ENCODE measurements around the gene MTIF3. TPM values are rescaled to one million over a fixed set of nuclear protein-coding genes. Genes with fewer than 3 reads are reported as not detected.
A peak's percentile ranks its signal among the peaks of the same experiment; 100 is the strongest.

MTIF3 gene
- total RNA-seq, 1 experiment from 2014 or later = 42.0 TPM

DNA sequence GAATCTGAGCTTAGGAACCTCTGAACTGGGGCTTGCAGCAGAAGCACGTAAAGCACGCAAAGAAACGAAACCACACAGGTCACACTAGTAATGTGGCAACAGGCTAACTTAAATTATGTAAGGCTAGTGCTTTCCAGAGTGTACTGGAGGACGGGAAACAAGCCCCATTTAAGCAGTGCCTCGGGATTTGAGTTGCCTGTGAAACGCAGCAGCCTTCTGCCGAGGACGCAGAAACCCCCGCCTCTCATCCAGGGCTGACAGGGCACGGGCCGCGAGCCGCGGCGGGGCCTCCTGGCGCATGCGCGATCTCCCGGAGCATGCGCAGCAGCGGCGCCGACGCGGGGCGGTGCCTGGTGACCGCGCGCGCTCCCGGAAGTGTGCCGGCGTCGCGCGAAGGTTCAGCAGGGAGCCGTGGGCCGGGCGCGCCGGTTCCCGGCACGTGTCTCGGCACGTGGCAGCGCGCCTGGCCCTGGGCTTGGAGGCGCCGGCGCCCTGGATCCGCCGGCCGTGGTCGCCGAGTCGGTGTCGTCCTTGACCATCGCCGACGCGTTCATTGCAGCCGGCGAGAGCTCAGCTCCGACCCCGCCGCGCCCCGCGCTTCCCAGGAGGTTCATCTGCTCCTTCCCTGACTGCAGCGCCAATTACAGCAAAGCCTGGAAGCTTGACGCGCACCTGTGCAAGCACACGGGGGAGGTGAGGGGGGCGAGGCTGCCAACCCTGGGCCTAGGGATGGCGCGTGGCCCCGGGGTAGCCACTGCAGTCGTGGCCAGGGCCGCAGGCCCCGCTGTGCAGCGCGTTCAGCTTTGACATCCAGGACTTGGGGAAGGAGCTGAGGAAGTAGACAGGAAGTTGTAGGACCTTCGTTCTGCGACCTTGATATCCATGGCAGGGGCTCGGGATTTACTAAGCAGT, 25.9 kb downstream of the MTIF3 start, which contains the start of gene GTF3A (continued):
- no peak; the same call in 1 of the 2 replicates for TF ChIP-seq ZNF281 (CRISPR knock-in tag; IDR thresholded peaks at IDR 0.05)
- TF ChIP-seq ETV6 (CRISPR knock-in tag; IDR thresholded peaks at IDR 0.05) = peak; percentile 99
- TF ChIP-seq ZNF416 (CRISPR knock-in tag; IDR thresholded peaks at IDR 0.05) = no peak
- TF ChIP-seq, protein P1, sequence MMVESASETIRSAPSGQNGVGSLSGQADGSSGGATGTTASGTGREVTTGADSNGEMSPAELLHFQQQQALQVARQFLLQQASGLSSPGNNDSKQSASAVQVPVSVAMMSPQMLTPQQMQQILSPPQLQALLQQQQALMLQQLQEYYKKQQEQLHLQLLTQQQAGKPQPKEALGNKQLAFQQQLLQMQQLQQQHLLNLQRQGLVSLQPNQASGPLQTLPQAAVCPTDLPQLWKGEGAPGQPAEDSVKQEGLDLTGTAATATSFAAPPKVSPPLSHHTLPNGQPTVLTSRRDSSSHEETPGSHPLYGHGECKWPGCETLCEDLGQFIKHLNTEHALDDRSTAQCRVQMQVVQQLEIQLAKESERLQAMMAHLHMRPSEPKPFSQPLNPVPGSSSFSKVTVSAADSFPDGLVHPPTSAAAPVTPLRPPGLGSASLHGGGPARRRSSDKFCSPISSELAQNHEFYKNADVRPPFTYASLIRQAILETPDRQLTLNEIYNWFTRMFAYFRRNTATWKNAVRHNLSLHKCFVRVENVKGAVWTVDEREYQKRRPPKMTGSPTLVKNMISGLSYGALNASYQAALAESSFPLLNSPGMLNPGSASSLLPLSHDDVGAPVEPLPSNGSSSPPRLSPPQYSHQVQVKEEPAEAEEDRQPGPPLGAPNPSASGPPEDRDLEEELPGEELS (CRISPR knock-in tag; IDR thresholded peaks at IDR 0.05) = peak; percentile 99
- TF ChIP-seq, protein P2, sequence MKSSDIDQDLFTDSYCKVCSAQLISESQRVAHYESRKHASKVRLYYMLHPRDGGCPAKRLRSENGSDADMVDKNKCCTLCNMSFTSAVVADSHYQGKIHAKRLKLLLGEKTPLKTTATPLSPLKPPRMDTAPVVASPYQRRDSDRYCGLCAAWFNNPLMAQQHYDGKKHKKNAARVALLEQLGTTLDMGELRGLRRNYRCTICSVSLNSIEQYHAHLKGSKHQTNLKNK (CRISPR knock-in tag; IDR thresholded peaks at IDR 0.05) = no peak
- TF ChIP-seq, protein P3, sequence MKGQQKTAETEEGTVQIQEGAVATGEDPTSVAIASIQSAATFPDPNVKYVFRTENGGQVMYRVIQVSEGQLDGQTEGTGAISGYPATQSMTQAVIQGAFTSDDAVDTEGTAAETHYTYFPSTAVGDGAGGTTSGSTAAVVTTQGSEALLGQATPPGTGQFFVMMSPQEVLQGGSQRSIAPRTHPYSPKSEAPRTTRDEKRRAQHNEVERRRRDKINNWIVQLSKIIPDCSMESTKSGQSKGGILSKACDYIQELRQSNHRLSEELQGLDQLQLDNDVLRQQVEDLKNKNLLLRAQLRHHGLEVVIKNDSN (CRISPR knock-in tag; IDR thresholded peaks at IDR 0.05) = peak; percentile 72
- peak; percentile 96; the same call in 1 of the 2 replicates for TF ChIP-seq TEAD1 (CRISPR knock-in tag; IDR thresholded peaks at IDR 0.05)
- peak; percentile 95 for TF ChIP-seq NFE2L1 (CRISPR knock-in tag; IDR thresholded peaks at IDR 0.05)
- TF ChIP-seq NR3C1 (CRISPR knock-in tag; conservative IDR thresholded peaks at IDR 0.05; ENCODE audit: low read depth) = 0 out of 2 replicates have a peak, but pooled peaks have one; percentile 81
- no peak for TF ChIP-seq AFF4 (CRISPR knock-in tag; IDR thresholded peaks at IDR 0.05; ENCODE audit: borderline replicate concordance)
- TF ChIP-seq, protein P4, sequence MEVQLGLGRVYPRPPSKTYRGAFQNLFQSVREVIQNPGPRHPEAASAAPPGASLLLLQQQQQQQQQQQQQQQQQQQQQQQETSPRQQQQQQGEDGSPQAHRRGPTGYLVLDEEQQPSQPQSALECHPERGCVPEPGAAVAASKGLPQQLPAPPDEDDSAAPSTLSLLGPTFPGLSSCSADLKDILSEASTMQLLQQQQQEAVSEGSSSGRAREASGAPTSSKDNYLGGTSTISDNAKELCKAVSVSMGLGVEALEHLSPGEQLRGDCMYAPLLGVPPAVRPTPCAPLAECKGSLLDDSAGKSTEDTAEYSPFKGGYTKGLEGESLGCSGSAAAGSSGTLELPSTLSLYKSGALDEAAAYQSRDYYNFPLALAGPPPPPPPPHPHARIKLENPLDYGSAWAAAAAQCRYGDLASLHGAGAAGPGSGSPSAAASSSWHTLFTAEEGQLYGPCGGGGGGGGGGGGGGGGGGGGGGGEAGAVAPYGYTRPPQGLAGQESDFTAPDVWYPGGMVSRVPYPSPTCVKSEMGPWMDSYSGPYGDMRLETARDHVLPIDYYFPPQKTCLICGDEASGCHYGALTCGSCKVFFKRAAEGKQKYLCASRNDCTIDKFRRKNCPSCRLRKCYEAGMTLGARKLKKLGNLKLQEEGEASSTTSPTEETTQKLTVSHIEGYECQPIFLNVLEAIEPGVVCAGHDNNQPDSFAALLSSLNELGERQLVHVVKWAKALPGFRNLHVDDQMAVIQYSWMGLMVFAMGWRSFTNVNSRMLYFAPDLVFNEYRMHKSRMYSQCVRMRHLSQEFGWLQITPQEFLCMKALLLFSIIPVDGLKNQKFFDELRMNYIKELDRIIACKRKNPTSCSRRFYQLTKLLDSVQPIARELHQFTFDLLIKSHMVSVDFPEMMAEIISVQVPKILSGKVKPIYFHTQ (CRISPR knock-in tag; IDR thresholded peaks at IDR 0.05) = no peak
- peak; percentile 81 for TF ChIP-seq GABPB1 (CRISPR knock-in tag; IDR thresholded peaks at IDR 0.05)
- TF ChIP-seq ATF3 (CRISPR knock-in tag; conservative IDR thresholded peaks at IDR 0.05) = no peak
- TF ChIP-seq, protein P5, sequence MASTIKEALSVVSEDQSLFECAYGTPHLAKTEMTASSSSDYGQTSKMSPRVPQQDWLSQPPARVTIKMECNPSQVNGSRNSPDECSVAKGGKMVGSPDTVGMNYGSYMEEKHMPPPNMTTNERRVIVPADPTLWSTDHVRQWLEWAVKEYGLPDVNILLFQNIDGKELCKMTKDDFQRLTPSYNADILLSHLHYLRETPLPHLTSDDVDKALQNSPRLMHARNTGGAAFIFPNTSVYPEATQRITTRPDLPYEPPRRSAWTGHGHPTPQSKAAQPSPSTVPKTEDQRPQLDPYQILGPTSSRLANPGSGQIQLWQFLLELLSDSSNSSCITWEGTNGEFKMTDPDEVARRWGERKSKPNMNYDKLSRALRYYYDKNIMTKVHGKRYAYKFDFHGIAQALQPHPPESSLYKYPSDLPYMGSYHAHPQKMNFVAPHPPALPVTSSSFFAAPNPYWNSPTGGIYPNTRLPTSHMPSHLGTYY (CRISPR knock-in tag; IDR thresholded peaks at IDR 0.05) = no peak
- TF ChIP-seq CREM (CRISPR knock-in tag; IDR thresholded peaks at IDR 0.05) = peak; percentile 88
- no peak for TF ChIP-seq OVOL2 (CRISPR knock-in tag; IDR thresholded peaks at IDR 0.05; ENCODE audit: borderline replicate concordance)
- peak; percentile 96 for TF ChIP-seq ZNF232 (CRISPR knock-in tag; IDR thresholded peaks at IDR 0.05)
- TF ChIP-seq ZNF317 (CRISPR knock-in tag; IDR thresholded peaks at IDR 0.05; ENCODE audit: borderline replicate concordance, low read depth) = peak; percentile 64; the same call in 1 of the 2 replicates
